Stomach (tissue), 9 donors: ENCODE measurements around the gene CCDC74A. TPM values are rescaled to one million over a fixed set of nuclear protein-coding genes. Genes with fewer than 3 reads are reported as not detected.
"Not testable (repeated sequence)": the region's sequence is repeated elsewhere in the genome, so short reads cannot be mapped to it uniquely, and the experiment has no call there.

Experiments
- DNase-seq, 2 donors: peaks; one replicate each; pipeline versions ENCODE4 v3.0.0 to v3.0.0-alpha.2; 2013 to 2019
- H3K27ac ChIP-seq, 5 donors: fragments of 200-600 bp in 4 of 5; sonication (generic) in 4 of 5; one replicate each; pipeline ENCODE4 v1.5.1; 2013 to 2019; ENCODE audit warnings: mild to moderate bottlenecking in 1 of 5, moderate library complexity in 1 of 5
- H3K27me3 ChIP-seq, 3 donors: fragments of 200-600 bp; sonication (generic); one replicate each; pipeline ENCODE4 v1.5.1; 2017 to 2019; ENCODE audit warnings: mixed run types in 1 of 3
- H3K36me3 ChIP-seq, 4 donors: fragments of 200-600 bp; sonication (generic); 1 replicate in 3 of 4; 2 replicates in 1 of 4; pipeline ENCODE4 v1.5.1; 2016 to 2019
- H3K4me1 ChIP-seq, 4 donors: fragments of 200-600 bp; sonication (generic); one replicate each; pipeline ENCODE4 v1.5.1; 2016 to 2019
- H3K4me3 ChIP-seq, 4 donors: fragments of 200-600 bp; sonication (generic) in 3 of 4; one replicate each; pipeline ENCODE4 v1.5.1; 2016 to 2019; ENCODE audit warnings: mild to moderate bottlenecking in 1 of 4
- H3K9me3 ChIP-seq, 4 donors: fragments of 200-600 bp; sonication (generic); one replicate each; pipeline ENCODE4 v1.5.1; 2016 to 2019
- EP300 ChIP-seq: sonication (generic); formaldehyde crosslinking; IDR thresholded peaks from one replicate; pipeline ENCODE4 v1.6.1; 2017; ENCODE audit warnings: antibody characterized with exemption
- POLR2A ChIP-seq, 4 donors: fragments of 450-650 bp; IDR thresholded peaks; one replicate each; pipeline ENCODE4 v1.6.1; 2016; ENCODE audit warnings: antibody characterized with exemption in 4 of 4, control low read depth in 2 of 4, mild to moderate bottlenecking in 1 of 4, moderate library complexity in 1 of 4
- POLR2AphosphoS5 ChIP-seq, 3 donors: sonication (generic); formaldehyde crosslinking; IDR thresholded peaks; one replicate each; pipeline ENCODE4 v1.6.1; 2016; ENCODE audit warnings: antibody characterized with exemption in 3 of 3
- WGBS, 5 donors: extraction: QIAGEN DNeasy Blood & Tissue Kit in 3 of 5; methylation state at CpG; one replicate each; pipeline versions ENCODE4 v1.1.5 to v1.1.7; 2013 to 2018; 5-methylcytosine and 5-hydroxymethylcytosine counted together
- intact Hi-C: fragments of 100-400 bp; cut with DNase I; formaldehyde crosslinking; loops from one replicate; pipeline ENCODE4 v1.15.1; 2023; ENCODE audit warnings: low total_unique reads
- polyA plus RNA-seq, 3 donors: library from polyadenylated mRNA; stranded (reverse); fragments of 200-250 nt; gene quantifications; one replicate each; pipeline ENCODE4 v1.2.3, GENCODE V29; 2013
- total RNA-seq, 5 donors: library from RNA; depleted of rRNA; stranded (reverse); fragments of >200 nt; gene quantifications; one replicate each; pipeline versions ENCODE4 v1.1.0 to v1.2.3, GENCODE V29; 2014 to 2016
- TF ChIP-seq, protein P1 (sequence below), 7 experiments: fragments of 450-650 bp in 4 of 7; fragments of 200-600 bp in 3 of 7; sonication (generic) in 3 of 7; IDR thresholded peaks; one replicate each; pipeline ENCODE4 v1.5.1; 2016 to 2019; ENCODE audit warnings: antibody characterized with exemption in 7 of 7, control low read depth in 2 of 7, mild to moderate bottlenecking in 1 of 7
- donor health status: healthy with polysubstance abuse.
- donor health status: Bipolar disorder and iron deficiency.
- donor health status: healthy.

Gene CCDC74A
- total and polyA plus RNA-seq, 8 donors, result 0.45 to 7.3 (median 3.7) TPM; not detected in 1

DNA sequence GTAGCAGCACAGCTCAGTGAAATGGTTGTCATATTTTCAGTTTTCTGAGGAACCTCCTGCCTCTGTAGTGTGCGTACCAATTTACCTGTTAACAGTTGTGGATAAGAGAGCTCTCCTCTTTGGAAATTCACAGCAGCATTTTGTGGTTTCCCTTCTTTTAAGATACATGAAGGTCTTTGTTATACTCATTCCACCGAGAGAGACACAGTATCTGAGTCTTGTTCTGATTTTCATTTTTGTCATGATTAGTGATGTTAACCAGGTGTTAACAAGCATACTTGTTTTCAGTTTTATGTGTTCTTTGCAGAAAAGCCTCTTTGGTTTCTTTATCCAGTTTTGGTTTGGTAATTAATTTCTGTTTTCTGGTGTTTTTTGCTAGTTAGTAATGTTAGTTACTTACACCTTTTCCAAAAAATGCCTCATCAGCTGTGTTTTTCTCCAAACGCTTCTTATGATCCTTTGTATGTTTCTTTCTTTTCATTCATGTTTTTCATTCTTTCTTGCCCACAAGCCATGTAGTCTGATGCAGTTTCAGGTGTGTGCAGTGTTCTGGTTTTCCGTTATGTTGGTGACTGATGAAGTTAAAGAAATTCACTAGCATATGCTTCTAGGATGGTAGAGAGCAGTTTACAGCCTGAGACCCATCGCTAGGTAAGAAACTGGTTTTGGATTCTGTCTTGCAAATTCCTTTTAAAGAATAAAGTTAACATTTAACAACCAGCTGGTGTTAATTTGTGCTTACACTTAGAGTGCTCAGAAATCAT lies 30.1 kb downstream of the CCDC74A start:
- WGBS, 5 donors, result 75 to 82% (median 80%) methylated on average over 5 of the region's 5 CpGs
- no peaks in the 10 kb centered on the region for H3K36me3 ChIP-seq
- TF ChIP-seq, protein P1, sequence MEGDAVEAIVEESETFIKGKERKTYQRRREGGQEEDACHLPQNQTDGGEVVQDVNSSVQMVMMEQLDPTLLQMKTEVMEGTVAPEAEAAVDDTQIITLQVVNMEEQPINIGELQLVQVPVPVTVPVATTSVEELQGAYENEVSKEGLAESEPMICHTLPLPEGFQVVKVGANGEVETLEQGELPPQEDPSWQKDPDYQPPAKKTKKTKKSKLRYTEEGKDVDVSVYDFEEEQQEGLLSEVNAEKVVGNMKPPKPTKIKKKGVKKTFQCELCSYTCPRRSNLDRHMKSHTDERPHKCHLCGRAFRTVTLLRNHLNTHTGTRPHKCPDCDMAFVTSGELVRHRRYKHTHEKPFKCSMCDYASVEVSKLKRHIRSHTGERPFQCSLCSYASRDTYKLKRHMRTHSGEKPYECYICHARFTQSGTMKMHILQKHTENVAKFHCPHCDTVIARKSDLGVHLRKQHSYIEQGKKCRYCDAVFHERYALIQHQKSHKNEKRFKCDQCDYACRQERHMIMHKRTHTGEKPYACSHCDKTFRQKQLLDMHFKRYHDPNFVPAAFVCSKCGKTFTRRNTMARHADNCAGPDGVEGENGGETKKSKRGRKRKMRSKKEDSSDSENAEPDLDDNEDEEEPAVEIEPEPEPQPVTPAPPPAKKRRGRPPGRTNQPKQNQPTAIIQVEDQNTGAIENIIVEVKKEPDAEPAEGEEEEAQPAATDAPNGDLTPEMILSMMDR (IDR thresholded peaks at IDR 0.05), result no peak
- no peak for TF ChIP-seq POLR2A (IDR thresholded peaks at IDR 0.05)
- TF ChIP-seq POLR2AphosphoS5 (IDR thresholded peaks at IDR 0.05), result no peak
- no peak for TF ChIP-seq EP300

DNA sequence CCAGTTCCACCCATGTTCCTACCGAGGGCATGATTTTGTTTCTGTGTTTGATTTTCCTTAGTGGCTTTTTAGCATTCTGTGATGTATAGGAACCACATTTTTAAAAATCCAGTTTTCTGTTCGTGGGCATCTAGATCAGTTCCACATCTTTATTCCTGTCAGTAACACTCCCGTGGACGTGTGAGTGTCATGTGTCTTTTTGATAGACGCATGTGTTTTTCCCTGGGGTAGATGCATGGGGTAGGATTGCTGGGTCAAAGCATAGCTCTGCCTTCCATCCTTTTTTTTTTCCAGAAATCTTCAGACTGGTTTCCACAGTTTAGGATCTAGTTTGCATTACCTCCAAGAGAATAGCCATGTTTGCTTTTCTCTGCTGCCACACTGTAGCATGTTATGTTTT lies 38.7 kb downstream of the CCDC74A start:
- H3K4me1 ChIP-seq, result no peaks in the 10 kb centered on the region
- H3K27me3 ChIP-seq, result peaks cover 0 to 28% (median 0%) of the 10 kb centered on the region in 3 donors
- no peaks in the 10 kb centered on the region for H3K9me3 ChIP-seq
- TF ChIP-seq POLR2AphosphoS5 (IDR thresholded peaks at IDR 0.05) (no peak), EP300 (no peak), POLR2A (IDR thresholded peaks at IDR 0.05) (no peak)
- TF ChIP-seq, protein P1 (IDR thresholded peaks at IDR 0.05), result no peak
- no peak for DNase-seq
- no peak overlapping the region for H3K4me3 ChIP-seq
- H3K36me3 ChIP-seq, result no peaks in the 10 kb centered on the region
- H3K27ac ChIP-seq, result no peak overlapping the region
- intact Hi-C loops, result no loop called here
- WGBS, 5 donors, result 77 to 91% (median 85%) methylated on average over 5 of the region's 5 CpGs

More for the DNA sequence above, 30.1 kb downstream of the CCDC74A start:
- intact Hi-C loops, result no loop called here
- Histone ChIP-seq H3K27me3 (peaks cover 0 to 34% (median 0%) of the 10 kb centered on the region in 3 donors), H3K4me1 (no peaks in the 10 kb centered on the region), H3K27ac (no peak overlapping the region), H3K4me3 (no peak overlapping the region), H3K9me3 (no peaks in the 10 kb centered on the region)
- DNase-seq, result no peak

DNA sequence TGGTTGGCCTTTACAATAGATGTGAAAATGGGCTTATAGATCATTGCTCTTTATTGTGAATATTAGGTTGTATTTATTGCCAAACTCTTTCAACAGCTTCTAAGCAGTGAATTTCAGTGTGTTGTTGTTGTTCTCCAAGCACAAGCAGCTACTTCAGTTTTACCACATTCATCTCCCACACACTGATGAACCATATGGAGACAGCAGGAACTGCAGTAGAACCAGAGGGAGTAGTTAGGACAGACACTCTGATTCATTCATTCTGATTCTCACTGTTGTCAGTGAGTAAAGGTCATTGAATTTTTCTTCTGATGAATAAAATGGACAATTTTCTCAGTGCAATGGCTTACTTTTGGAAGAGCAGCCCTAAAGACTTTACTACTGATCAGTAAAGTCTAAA lies 40.2 kb downstream of the CCDC74A start:
- Histone ChIP-seq H3K4me3 (no peak overlapping the region), H3K9me3 (no peaks in the 10 kb centered on the region), H3K27ac (no peak overlapping the region), H3K36me3 (no peaks in the 10 kb centered on the region), H3K4me1 (no peaks in the 10 kb centered on the region), H3K27me3 (peaks cover 0 to 28% (median 0%) of the 10 kb centered on the region in 3 donors)
- no peak for TF ChIP-seq EP300
- no peak for TF ChIP-seq POLR2A (IDR thresholded peaks at IDR 0.05)
- no peak for TF ChIP-seq POLR2AphosphoS5 (IDR thresholded peaks at IDR 0.05)
- TF ChIP-seq, protein P1 (IDR thresholded peaks at IDR 0.05), result no peak
- DNase-seq, result no peak
- intact Hi-C loops, result no loop called here

DNA sequence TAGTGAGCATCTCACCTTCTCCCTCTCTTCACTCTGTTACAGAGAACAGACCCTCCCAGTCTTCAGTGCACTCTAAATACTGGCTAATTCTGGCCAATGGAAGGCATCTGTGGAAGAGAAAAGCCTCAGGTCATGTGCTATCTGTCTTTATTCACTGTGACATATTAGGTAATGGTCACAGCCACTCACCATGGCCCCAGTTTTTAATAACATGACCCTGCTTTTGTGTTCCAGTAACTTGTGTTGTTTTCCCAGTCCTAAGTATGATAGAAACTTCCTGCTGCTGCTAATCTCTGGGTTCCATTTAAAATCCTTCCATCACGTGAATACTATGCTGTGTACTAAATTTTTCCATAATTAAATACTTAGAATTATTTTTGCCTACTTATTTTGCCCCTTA lies 40.7 kb downstream of the CCDC74A start:
- 33 to 62% (median 49%) methylated on average over 1 of the region's 1 CpG for WGBS, 5 donors
- H3K36me3 ChIP-seq, H3K4me1 ChIP-seq, DNase-seq, H3K4me3 ChIP-seq, H3K27ac ChIP-seq, intact Hi-C loops, H3K9me3 ChIP-seq: not testable (repeated sequence)
- peaks cover 0 to 28% (median 0%) of the 10 kb centered on the region in 3 donors for H3K27me3 ChIP-seq

DNA sequence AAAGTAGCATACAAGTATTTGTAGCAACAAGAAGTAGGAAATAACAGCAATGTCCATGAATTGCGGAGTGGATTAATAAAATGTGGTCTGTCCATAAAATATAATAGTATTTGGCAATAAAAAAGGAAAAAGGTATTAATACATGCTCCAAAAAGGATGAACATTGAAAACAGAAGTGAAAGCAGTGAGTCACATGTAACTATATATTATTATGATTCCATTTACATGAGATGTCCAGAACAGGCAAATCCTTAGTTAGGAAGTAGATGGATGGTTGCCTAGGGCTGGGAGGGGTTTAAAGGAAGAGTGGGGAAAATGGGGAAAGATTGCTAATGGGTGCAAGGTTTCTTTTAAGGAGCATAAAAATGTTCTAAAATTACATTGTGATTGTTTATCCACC lies 44.5 kb downstream of the CCDC74A start:
- Histone ChIP-seq H3K27ac (no peak overlapping the region), H3K4me3 (no peak overlapping the region), H3K27me3 (peaks cover 0 to 14% (median 0%) of the 10 kb centered on the region in 3 donors), H3K4me1 (no peaks in the 10 kb centered on the region), H3K9me3 (no peaks in the 10 kb centered on the region), H3K36me3 (no peaks in the 10 kb centered on the region)
- no peak for DNase-seq
- WGBS, 5 donors, result 87 to 93% (median 90%) methylated on average over 1 of the region's 1 CpG
- intact Hi-C loops, result no loop called here
- TF ChIP-seq POLR2A (IDR thresholded peaks at IDR 0.05) (no peak), POLR2AphosphoS5 (IDR thresholded peaks at IDR 0.05) (no peak), EP300 (no peak)
- TF ChIP-seq, protein P1 (IDR thresholded peaks at IDR 0.05), result no peak
